Measurements from ENCODE around the gene OPRM1.

GRCh38 chr6:154096316-154096715, 57.3 kb downstream of the OPRM1 start:
- TF ChIP-seq SPI1 (IDR thresholded peaks at IDR 0.05; ENCODE audit: borderline replicate concordance, low read depth) (no peak), POLR2AphosphoS5 (IDR thresholded peaks at IDR 0.05; ENCODE audit: low read depth) (no peak)
- TF ChIP-seq, protein P1, sequence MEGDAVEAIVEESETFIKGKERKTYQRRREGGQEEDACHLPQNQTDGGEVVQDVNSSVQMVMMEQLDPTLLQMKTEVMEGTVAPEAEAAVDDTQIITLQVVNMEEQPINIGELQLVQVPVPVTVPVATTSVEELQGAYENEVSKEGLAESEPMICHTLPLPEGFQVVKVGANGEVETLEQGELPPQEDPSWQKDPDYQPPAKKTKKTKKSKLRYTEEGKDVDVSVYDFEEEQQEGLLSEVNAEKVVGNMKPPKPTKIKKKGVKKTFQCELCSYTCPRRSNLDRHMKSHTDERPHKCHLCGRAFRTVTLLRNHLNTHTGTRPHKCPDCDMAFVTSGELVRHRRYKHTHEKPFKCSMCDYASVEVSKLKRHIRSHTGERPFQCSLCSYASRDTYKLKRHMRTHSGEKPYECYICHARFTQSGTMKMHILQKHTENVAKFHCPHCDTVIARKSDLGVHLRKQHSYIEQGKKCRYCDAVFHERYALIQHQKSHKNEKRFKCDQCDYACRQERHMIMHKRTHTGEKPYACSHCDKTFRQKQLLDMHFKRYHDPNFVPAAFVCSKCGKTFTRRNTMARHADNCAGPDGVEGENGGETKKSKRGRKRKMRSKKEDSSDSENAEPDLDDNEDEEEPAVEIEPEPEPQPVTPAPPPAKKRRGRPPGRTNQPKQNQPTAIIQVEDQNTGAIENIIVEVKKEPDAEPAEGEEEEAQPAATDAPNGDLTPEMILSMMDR (IDR thresholded peaks at IDR 0.05; ENCODE audit: insufficient read depth, low read length), result no peak
- TF ChIP-seq, protein P2, sequence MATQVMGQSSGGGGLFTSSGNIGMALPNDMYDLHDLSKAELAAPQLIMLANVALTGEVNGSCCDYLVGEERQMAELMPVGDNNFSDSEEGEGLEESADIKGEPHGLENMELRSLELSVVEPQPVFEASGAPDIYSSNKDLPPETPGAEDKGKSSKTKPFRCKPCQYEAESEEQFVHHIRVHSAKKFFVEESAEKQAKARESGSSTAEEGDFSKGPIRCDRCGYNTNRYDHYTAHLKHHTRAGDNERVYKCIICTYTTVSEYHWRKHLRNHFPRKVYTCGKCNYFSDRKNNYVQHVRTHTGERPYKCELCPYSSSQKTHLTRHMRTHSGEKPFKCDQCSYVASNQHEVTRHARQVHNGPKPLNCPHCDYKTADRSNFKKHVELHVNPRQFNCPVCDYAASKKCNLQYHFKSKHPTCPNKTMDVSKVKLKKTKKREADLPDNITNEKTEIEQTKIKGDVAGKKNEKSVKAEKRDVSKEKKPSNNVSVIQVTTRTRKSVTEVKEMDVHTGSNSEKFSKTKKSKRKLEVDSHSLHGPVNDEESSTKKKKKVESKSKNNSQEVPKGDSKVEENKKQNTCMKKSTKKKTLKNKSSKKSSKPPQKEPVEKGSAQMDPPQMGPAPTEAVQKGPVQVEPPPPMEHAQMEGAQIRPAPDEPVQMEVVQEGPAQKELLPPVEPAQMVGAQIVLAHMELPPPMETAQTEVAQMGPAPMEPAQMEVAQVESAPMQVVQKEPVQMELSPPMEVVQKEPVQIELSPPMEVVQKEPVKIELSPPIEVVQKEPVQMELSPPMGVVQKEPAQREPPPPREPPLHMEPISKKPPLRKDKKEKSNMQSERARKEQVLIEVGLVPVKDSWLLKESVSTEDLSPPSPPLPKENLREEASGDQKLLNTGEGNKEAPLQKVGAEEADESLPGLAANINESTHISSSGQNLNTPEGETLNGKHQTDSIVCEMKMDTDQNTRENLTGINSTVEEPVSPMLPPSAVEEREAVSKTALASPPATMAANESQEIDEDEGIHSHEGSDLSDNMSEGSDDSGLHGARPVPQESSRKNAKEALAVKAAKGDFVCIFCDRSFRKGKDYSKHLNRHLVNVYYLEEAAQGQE (IDR thresholded peaks at IDR 0.05; ENCODE audit: insufficient replicate concordance, low read depth), result no peak

Data from HL-60 (cell line).